ENCODE measurements around the gene TTC7B. TPM values are rescaled to one million over a fixed set of nuclear protein-coding genes. Genes with fewer than 3 reads are reported as not detected.

TTC7B gene
- total and polyA plus RNA-seq, 2 donors (not counting 1 experiment from before 2014, with no cell fraction given), result 18.8 to 37.5 TPM

GRCh38 chr14:90727082-90727481 is 89.1 kb downstream of the TTC7B start:
- no peak for DNase-seq (ENCODE audit: low read depth in 2 of 2)
- Histone ChIP-seq H4K20me1 (ENCODE audit: control insufficient read depth, extremely low read depth, insufficient read depth, low read length) (no peaks in the 10 kb centered on the region), H3K36me3 (ENCODE audit: control insufficient read depth, insufficient read depth, low read length) (no peaks in the 10 kb centered on the region), H3K27me3 (ENCODE audit: control insufficient read depth, insufficient read depth, low read length) (no peaks in the 10 kb centered on the region), H3K9me3 (ENCODE audit: control insufficient read depth, insufficient read depth, low read depth, low read length) (no peaks in the 10 kb centered on the region), H3K79me2 (ENCODE audit: control insufficient read depth, insufficient read depth, low read length) (no peaks in the 10 kb centered on the region), H2AFZ (ENCODE audit: low read length) (no peak overlapping the region), H3K4me2 (ENCODE audit: extremely low read depth, insufficient read depth, low read length) (no peak overlapping the region), H3K4me1 (ENCODE audit: control insufficient read depth, extremely low read depth, insufficient read depth, low read length) (no peaks in the 10 kb centered on the region), H3K9ac (ENCODE audit: insufficient read depth, low read length) (no peak overlapping the region), H3K4me3 (replicated peaks in 1 of 4; ENCODE audit: control extremely low read depth in 1 of 4, insufficient read depth in 1 of 4, low read depth in 3 of 4, low read length in 4 of 4) (no peak overlapping the region), H3K27ac (ENCODE audit: insufficient read depth, low read length) (no peak overlapping the region)
- TF ChIP-seq CTCF (conservative IDR thresholded peaks at IDR 0.05 in 1 of 2, IDR thresholded peaks at IDR 0.05 in 1 of 2; ENCODE audit: low read depth in 1 of 2, low read length in 2 of 2) (no peak), EZH2 (IDR thresholded peaks at IDR 0.05; ENCODE audit: low read length, missing control alignments) (no peak)

- Histone ChIP-seq H3K9me3 (ENCODE audit: control insufficient read depth, insufficient read depth, low read depth, low read length) (no peaks in the 10 kb centered on the region), H3K4me3 (replicated peaks in 1 of 4; ENCODE audit: control extremely low read depth in 1 of 4, insufficient read depth in 1 of 4, low read depth in 3 of 4, low read length in 4 of 4) (no peak overlapping the region), H4K20me1 (ENCODE audit: control insufficient read depth, extremely low read depth, insufficient read depth, low read length) (no peaks in the 10 kb centered on the region), H3K4me2 (ENCODE audit: extremely low read depth, insufficient read depth, low read length) (no peak overlapping the region), H3K27me3 (ENCODE audit: control insufficient read depth, insufficient read depth, low read length) (no peaks in the 10 kb centered on the region), H3K9ac (ENCODE audit: insufficient read depth, low read length) (no peak overlapping the region), H2AFZ (ENCODE audit: low read length) (no peak overlapping the region), H3K4me1 (ENCODE audit: control insufficient read depth, extremely low read depth, insufficient read depth, low read length) (no peaks in the 10 kb centered on the region), H3K79me2 (ENCODE audit: control insufficient read depth, insufficient read depth, low read length) (no peaks in the 10 kb centered on the region), H3K27ac (ENCODE audit: insufficient read depth, low read length) (no peak overlapping the region), H3K36me3 (ENCODE audit: control insufficient read depth, insufficient read depth, low read length) (no peaks in the 10 kb centered on the region)
- peak; percentile 74 to 80 for DNase-seq (ENCODE audit: low read depth in 2 of 2)
- TF ChIP-seq CTCF (conservative IDR thresholded peaks at IDR 0.05 in 1 of 2, IDR thresholded peaks at IDR 0.05 in 1 of 2; ENCODE audit: low read depth in 1 of 2, low read length in 2 of 2) (peak in 1 of 2 donors; percentile 30), EZH2 (IDR thresholded peaks at IDR 0.05; ENCODE audit: low read length, missing control alignments) (no peak)
Observed at GRCh38 chr14:90726656-90727055, 89.6 kb downstream of the TTC7B start.

- no peaks in the 10 kb centered on the region for H3K36me3 ChIP-seq (ENCODE audit: control insufficient read depth, insufficient read depth, low read length)
- no peaks in the 10 kb centered on the region for H3K79me2 ChIP-seq (ENCODE audit: control insufficient read depth, insufficient read depth, low read length)
- H3K27ac ChIP-seq (ENCODE audit: insufficient read depth, low read length), result no peak overlapping the region
- no peak overlapping the region for H3K4me3 ChIP-seq (replicated peaks in 1 of 4; ENCODE audit: control extremely low read depth in 1 of 4, insufficient read depth in 1 of 4, low read depth in 3 of 4, low read length in 4 of 4)
- H3K4me2 ChIP-seq (ENCODE audit: extremely low read depth, insufficient read depth, low read length), result no peak overlapping the region
- no peak overlapping the region for H2AFZ ChIP-seq (ENCODE audit: low read length)
- H3K27me3 ChIP-seq (ENCODE audit: control insufficient read depth, insufficient read depth, low read length), result no peaks in the 10 kb centered on the region
- H3K4me1 ChIP-seq (ENCODE audit: control insufficient read depth, extremely low read depth, insufficient read depth, low read length), result no peaks in the 10 kb centered on the region
- H3K9ac ChIP-seq (ENCODE audit: insufficient read depth, low read length), result no peak overlapping the region
- H3K9me3 ChIP-seq (ENCODE audit: control insufficient read depth, insufficient read depth, low read depth, low read length), result no peaks in the 10 kb centered on the region
- TF ChIP-seq EZH2 (IDR thresholded peaks at IDR 0.05; ENCODE audit: low read length, missing control alignments), result no peak
- DNase-seq (ENCODE audit: low read depth in 2 of 2), result no peak
- H4K20me1 ChIP-seq (ENCODE audit: control insufficient read depth, extremely low read depth, insufficient read depth, low read length), result no peaks in the 10 kb centered on the region
Observed at GRCh38 chr14:90724866-90725265, 91.4 kb downstream of the TTC7B start.

Data from fibroblast of lung (primary cell).